Activated CD8-positive, alpha-beta memory T cell treated with anti-CD3 and anti-CD28 coated beads for 36 hours (primary cell): ENCODE results near the gene GOLGA8A. TPM values are rescaled to one million over a fixed set of nuclear protein-coding genes. Genes with fewer than 3 reads are reported as not detected.
"Not testable (repeated sequence)": the region's sequence is repeated elsewhere in the genome, so short reads cannot be mapped to it uniquely, and the experiment has no call there.

Experiments
- CTCF ChIA-PET: fragments of 350-600 bp; sonication (Branson Sonifier 250); formaldehyde crosslinking; loops from one replicate; lab custom pipeline; 2021; ENCODE audit warnings: antibody characterized with exemption; lab: Charles Lee
- POLR2A ChIA-PET: fragments of 350-600 bp; sonication (Branson Sonifier 250); formaldehyde crosslinking; loops from one replicate; lab custom pipeline; 2021; ENCODE audit warnings: antibody characterized with exemption; lab: Charles Lee
- total RNA-seq, 2 experiments: library from RNA; stranded (reverse); gene quantifications; one replicate each; pipeline ENCODE4 v1.2.3, GENCODE V29; 2021

Gene GOLGA8A
- total RNA-seq, 2 experiments from 2014 or later, result 146 to 147 TPM

DNA sequence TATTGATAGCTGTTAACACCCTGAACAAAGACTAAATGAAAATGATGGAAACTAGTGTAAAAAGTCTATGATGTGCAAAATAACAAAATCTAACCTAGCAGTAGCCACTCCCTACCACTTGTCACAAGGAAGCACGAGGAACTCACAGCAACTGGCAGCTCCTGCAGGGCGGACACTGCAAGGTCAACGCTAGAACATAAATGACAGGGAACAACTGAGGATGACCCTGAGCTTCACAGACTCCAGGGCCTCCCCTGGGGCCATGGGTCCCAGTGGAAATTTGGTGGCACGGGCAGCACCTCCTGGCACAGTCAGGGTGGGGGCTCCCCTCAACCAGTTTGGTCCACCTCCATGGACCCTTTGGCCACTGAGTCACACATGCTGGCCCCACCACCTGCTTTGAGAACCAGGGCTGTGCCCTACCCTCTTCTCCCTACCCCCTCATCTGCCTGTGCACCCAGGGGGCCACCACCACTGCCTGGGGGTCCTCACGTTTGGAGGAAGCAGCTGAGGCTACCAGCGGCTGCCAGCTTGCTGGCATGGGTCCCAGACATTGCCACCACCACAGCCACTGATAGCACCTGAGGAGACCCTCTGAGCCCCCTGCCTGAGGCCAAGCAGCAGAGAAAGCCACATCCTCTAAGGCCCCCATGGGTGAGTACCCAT, 14.1 kb downstream of the GOLGA8A start:
- POLR2A ChIA-PET, CTCF ChIA-PET: not testable (repeated sequence)

DNA sequence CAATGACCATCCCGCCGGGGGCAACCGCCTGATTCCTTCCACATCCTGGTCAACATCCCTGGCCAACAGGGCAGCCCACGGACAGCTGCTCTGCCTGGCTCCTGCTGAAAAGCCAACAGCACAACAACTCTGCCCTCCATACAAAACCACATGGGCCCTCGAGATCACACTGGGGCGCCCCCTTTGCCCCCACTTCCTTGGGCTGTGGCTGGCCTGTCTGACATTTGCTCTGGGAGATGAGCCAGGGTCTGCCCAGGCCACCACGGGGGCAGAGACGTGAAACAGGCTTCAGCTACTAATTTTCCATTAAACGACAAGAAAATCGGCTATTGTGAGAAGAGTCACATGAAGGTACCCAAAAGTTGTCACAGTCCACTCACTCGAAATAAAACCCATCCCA, 16.7 kb downstream of the GOLGA8A start:
- CTCF ChIA-PET, POLR2A ChIA-PET: not testable (repeated sequence)

DNA sequence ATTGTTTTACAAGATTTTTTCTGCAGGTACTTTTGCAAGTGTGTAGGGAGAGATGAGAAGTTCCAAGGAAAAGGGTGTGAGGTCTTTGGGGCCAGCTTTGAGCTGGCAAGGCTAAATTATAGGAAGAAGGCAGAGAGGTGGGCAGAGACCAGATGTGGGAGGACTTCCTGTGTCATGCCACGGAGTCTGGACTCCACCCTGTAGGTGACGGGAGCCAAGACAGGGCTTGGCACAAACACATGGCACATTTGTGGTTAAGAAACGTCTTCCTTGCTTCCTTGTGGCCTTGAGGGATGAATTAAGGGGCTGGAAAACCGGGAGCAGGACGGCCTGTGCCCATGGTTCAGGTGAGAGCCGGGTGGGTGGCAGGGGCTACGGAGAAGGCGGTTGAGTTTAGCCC, 19.2 kb downstream of the GOLGA8A start:
- CTCF ChIA-PET, POLR2A ChIA-PET: not testable (repeated sequence)

DNA sequence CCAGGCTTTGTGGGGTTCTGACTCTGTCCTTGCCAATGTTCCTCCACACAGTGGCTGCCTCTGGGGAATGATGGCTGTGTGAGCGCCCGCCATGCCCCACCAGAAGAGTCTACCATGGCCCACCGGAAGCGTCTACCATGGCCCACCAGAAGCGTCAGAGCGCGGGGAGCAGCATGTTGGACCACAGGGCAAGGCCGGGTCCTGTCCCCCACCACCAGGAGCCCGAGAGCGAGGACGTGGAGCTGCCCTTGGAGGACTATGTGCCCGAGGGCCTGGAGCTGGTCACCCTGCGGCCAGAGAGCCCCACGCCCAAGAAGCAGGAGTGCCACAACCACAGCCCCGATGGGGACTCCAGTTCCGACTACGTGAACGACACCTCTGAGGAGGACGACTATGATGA, 28.1 kb downstream of the GOLGA8A start:
- POLR2A ChIA-PET, CTCF ChIA-PET: not testable (repeated sequence)

DNA sequence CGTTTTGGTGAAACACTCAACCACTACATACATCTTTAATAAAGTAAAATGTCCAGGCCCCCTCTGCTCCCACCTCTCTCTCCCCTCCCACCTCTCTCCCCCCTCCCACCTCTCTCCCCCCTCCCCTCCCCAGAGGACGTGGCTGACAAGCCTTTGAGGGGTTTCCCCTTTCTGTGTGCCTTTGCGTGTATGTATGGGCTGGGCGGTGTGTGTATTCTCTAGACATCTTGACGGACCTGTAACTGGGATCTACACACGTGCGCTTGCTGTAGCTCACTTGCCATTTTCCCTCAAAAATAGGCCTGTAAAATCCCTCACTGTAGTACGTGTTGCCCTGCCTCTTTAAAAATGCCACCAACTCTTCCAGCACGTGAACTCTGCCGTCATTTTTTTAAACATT, 28.6 kb downstream of the GOLGA8A start:
- POLR2A ChIA-PET, CTCF ChIA-PET: not testable (repeated sequence)

DNA sequence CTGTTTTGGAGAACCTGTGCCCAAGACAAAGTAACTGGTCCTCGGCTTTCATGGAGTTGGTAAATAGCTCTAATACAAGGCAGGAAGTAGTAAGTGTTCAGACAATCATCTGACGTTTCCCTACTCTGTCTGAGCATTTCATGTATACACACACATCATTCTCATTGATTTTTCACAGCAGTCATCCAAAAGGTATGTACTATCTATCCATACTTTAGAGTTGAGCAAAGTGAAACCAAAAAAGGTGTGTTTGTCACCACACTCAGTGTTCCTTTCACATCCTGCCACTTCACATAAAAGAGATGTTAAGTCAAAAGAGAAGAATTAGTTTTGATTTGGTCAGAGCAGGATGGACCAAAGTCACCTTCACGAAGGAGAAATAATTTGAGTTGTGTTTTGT, 33.7 kb downstream of the GOLGA8A start:
- CTCF ChIA-PET, result not testable (repeated sequence)

DNA sequence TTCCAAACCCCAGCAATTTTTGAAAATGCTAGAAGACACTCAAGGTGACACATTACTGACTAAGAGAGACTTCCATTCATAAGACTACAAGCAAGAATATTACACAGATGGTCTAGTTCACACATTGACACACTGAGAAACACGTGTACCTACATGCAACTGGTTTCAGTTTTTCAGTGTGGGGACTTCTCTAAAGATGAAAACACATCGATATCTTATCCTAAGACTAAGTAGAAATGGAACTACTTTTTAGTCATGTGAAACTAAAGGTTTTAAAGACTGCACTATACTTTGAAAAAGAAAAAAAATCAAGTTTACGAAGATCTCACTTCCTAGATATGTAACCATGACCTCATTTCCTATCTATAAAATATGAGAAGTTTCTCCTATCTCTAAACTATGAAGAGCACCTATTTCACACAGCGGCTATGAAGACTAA, 34.4 kb downstream of the GOLGA8A start:
- POLR2A ChIA-PET, CTCF ChIA-PET: not testable (repeated sequence)

More for the DNA sequence above, 33.7 kb downstream of the GOLGA8A start:
- POLR2A ChIA-PET, result not testable (repeated sequence)

DNA sequence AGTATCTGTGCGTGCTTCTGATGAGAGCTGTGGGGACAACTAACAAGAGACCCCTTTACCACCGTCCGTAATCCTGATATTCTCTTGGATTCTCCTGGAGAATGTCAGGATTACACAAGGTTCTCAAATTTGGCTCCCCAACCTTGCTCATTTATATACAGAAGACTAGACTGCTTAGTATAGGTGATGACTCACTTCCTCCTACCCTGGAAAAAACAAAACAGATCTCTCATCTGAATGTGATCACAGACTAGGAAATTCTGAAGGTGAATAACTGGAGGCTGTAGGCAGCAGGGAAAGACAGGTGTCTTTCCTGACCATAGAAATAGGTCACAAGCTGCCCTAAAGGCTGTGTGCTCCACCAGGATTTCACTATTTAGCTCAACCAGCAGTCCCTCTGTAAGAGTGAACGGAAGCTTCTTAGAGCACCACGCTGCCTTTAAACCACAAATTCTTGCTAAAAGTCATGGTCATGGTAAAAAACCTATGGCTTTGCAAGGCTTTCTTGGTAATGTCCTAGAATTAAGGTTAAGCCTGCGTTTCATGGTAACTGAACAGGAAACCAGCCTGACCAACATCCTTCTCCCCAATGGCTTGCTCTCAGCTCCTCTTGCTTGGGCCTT, 39.9 kb downstream of the GOLGA8A start:
- POLR2A ChIA-PET, CTCF ChIA-PET: not testable (repeated sequence)

DNA sequence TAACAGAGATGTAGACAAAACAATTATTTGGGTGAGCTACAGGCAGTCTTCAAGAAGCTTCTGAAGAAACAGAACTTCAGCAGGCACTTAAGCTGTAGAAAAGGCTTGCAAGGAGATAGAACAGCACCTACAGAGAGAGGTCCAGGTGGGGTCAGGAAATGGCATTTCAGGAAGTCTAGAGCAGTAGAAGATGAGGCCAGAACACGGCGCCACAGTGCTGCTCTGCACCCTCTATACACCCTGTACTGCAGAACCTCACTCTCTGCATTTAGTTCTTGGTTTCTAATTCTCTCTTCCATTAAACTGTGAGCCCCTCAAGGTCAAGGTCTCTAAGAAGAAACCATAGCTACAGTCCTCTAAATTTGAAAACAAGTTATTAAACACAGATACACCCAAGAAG, 44.6 kb downstream of the GOLGA8A start:
- CTCF ChIA-PET, result not testable (repeated sequence)

DNA sequence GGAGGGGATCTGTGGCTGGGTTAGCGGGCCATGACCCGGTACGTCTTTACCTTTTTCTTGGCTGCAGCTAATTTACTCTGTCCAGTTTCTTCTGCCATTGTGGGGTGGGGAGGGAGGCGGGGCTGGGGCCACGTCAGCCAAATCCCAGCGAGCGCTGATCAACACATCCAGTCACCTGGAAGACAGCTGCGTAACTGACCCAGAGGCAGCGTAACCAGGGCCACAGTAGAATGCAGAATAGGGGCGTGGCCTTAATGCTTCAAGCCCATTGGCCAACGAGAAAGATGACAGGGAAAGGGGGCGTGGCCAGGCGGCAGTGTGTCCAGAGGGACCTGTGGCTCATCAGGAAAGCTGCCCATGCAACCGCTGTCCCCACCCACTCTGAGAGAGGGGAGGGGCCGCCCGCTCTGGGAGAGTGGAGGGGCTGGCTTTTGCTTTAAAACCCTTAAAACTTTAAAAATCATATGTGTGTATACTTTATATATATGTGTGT, 48.0 kb downstream of the GOLGA8A start:
- POLR2A ChIA-PET, CTCF ChIA-PET: not testable (repeated sequence)

More for the DNA sequence above, 44.6 kb downstream of the GOLGA8A start:
- POLR2A ChIA-PET, result not testable (repeated sequence)

Other genes starting within 250 kb of the GOLGA8A start
- 10 to 100 TPM; 34.1 to 42.6 TPM for gene KATNBL1, start 227.7 kb downstream of the GOLGA8A start, total RNA-seq
- gene EMC4, start 212.8 kb downstream of the GOLGA8A start, total RNA-seq, result 100 to 1,000 TPM; 111 to 114 TPM
- gene SLC12A6, start 100.0 kb downstream of the GOLGA8A start, total RNA-seq, result 10 to 100 TPM; 22.7 to 23.0 TPM
- 100 to 1,000 TPM; 311 to 328 TPM for gene NOP10, start 94.7 kb downstream of the GOLGA8A start, total RNA-seq
- gene NUTM1, start 94.5 kb downstream of the GOLGA8A start, total RNA-seq, result not detected
- 10 to 100 TPM; 60.1 to 68.0 TPM for gene LPCAT4, start 70.6 kb downstream of the GOLGA8A start, total RNA-seq
- gene GOLGA8B, start 145.8 kb upstream of the GOLGA8A start, total RNA-seq, result 100 to 1,000 TPM; 166 to 167 TPM